NCI-H1436 treated with DMSO at 0.1 percent for 48 hours (cell line): ENCODE results near the gene C14orf119.

ENCODE experiments used
- DNase-seq: peaks from one replicate; lab custom pipeline; 2025; lab: John Stamatoyannopoulos, UW

The C14orf119 gene

GRCh38 chr14:23109769-23110168 is 14.5 kb downstream of the C14orf119 start:
- DNase-seq, result no peak

- DNase-seq, result no peak
Measured at GRCh38 chr14:23110579-23111365, 15.5 kb downstream of the C14orf119 start.

DNA sequence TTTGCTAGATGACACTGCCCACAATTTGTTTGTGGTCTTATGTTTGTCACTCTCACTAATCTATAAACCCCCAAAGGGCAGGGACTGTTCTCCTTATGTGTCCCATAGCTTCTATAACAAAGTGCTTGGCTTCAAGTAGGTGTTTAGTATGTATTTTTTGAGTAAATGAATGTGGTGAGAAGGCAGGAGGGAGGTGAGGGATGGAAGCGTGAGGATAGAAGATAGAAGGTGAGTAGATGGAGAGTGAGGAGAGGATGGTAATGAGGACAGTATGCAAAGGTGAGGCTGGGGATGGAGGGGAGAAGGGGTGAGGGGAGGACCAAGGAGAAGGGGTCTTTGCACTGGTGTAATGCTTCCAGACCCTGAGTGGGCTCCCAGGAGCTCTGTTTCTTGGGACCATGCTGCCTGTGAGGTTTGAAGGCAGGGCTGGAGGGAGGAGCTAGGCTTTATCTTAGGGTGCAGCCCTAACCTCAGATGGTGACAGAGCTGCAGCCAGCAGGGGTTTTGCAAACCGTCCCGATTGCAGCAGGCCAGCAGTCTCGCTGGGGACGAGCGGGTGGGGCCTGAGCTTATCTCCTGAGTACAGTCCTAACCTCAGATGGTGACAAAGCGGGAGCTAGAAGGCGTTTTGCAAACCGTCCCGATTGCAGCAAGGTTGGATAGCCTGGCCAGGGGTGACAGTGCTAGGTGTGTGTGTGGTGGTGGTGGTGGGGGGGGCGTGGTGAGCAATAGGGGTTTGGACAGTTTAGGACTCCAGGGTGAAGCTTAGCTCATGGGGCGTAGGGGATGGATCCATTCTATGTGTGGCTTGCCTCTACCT is 17.3 kb downstream of the C14orf119 start:
- DNase-seq, result no peak

DNA sequence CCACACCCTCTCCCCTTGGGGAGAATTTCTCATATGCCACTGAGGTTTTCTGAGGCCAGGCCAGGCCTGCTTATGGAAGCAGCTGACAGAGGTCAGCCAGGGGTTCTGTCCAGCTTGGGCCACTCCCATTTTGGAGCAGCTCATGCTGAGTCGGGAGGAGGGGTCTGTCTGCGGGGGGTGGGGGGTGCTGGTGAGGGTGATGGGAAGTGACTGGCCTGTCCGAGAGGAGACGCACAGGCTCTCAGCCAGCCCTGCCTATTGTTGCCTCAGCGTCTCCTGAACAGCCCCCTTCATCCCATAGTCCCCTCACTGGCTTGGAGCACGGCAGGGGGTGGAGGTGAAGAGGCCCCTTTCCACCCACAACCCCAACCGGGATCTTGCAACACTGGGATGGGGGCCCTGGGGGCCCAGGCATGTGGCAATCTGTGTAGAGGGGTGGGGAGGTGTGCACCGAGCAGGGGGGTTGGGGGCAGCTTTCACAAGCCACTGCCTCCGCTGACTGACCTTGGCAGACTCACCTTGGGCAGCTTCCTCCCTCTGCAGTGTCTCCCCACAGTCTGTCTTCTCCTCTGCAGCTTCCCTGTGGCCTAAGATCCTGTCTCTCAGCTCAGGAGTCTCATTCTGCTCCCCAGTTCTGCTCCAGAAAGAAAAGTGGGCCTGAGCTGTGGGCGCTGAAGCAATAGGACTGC is 18.3 kb downstream of the C14orf119 start:
- DNase-seq, result no peak

GRCh38 chr14:23114120-23114458 is 18.8 kb downstream of the C14orf119 start:
- no peak for DNase-seq

- no peak for DNase-seq
Measured at GRCh38 chr14:23114669-23115038, 19.3 kb downstream of the C14orf119 start.

- no peak for DNase-seq
Measured at GRCh38 chr14:23115039-23115731, 19.9 kb downstream of the C14orf119 start.

DNA sequence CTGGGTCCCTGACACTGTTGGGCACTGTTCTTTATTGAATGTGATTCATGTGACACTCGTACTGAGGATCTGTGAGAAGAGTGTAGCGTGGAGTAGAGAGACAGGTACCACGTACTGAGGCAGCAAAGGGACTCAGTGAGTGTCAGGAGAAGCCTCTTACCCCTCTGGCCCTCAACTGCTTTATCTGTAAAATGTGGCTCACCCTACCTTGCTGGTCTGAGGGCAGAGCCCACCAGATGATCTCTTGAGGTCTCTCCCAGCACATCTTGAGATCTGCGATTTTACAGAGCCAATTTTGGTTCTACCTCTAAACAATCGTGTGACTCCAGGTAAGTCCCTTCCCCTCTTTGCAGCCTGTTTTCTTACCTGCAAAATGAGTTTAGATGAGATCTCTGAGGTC is 20.6 kb downstream of the C14orf119 start:
- DNase-seq, result no peak

DNA sequence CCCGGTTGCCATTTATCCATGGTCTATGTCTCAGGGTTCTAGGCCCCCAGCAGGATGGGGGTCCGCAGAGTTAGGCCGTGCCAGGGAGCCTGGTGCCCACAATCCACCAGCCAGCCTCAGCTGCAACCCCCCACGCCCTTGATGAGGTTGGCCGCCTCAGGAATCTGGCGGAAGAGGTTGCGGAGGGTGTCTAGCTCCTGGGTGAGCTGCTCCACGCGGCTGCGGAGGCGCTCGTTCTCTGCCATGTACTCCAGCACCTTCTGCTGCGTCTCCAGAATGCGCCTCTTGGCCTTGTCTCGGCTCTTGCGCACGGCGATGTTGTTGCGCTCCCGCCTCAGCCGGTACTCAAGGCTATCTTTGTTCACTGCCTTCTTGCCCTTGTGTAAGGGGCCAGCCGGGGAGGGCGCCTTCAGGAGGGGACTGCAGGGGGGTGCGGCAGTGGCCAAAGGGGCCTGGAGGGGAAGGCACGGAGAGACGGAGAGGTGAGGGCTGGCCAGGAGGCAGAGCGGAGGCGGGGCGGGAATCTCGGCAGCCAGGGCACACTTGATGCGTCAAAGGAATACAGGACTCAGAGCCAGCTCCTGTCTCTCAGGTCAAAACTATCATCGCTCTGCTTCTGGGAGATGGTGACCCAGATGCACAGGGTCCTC is 22.2 kb downstream of the C14orf119 start:
- no peak for DNase-seq

GRCh38 chr14:23118506-23119362 is 23.4 kb downstream of the C14orf119 start, which contains the start of gene CEBPE:
Gene CEBPE (minus strand): TSS chr14:23119255. CDS start chr14:23119091, 164 bp downstream.
- no peak for DNase-seq

DNA sequence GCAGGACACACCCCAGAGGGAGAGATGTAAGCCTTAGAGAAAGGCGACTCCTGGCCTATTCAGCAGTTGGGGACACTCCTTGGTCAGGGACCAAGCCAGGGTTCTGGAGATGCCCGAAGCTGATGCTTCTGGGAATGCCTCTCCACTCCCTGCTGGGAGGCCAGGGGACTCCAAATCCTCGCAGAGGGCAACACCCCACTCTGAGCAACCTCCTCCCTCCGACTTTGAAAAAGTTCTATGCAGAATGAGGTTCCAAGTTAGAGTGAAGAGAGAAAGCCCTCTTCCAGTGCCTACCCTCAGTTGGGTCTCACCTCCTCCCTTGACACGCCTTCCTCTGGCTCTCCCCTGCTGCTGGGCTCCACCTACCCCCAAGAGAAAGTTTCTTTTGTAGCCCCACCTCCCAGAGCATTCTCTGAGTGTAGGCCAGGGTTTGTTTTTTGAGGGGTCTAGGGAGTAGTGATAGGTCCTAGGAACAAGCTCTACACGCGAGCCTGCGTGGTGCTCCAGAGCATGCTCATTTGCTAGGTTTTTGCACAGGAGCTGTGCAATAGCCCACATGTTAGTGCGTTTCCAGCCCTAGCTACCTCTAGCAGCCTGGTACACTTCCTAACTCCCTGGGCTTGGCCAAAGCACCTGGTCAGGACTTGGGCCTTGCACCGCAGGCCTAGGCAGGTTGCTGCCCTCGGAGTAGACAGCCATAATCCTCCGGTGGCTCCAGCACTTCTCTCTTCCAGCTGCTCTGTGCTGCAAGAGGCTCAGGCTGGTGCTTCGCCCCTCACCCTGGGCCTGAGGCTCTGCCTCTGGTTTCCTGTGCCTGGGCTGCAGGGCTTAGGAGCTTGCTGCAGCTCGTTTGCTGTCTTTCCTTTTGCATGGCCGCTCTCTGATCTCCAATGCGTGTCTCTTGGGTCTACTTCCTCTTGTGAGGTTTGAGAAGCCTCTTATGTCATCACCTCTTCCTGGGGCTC is 24.3 kb downstream of the C14orf119 start:
- no peak for DNase-seq

DNA sequence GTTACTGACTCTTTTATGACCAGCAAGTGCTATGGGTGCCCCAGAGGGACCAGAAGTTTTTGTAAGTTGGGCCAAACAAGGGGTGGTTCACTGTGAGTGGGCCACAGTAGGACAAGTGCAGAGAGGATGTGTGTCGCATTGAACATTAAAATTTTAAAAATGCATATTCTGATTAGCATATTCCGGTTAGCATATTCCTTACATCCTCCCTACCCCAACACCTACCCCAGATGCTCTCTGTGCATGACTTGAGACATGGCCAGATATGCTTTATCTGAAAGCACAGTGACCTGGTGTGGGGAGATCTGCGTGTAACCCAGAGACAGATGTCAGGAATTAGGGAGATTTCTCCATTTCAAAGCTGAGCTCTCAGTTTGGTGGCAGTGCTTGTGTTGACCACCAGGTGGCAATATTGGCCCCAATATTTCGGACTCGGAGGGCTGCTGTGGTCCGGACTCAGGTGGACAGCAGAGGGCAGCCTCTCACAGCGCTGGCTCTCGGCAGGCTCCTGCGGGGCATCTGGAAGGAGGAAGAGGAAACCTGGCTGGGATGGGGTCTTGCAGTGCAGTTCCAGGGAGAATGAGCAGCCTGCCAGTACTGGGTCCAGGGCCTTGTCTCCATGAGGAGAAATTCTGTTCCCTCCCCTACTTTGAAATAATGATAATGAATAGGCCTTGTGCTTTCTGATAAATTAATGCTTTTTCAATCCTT is 25.4 kb downstream of the C14orf119 start:
- peak; percentile 40 for DNase-seq

- DNase-seq, result no peak
Measured at GRCh38 chr14:23121361-23121771, 26.1 kb downstream of the C14orf119 start.

DNA sequence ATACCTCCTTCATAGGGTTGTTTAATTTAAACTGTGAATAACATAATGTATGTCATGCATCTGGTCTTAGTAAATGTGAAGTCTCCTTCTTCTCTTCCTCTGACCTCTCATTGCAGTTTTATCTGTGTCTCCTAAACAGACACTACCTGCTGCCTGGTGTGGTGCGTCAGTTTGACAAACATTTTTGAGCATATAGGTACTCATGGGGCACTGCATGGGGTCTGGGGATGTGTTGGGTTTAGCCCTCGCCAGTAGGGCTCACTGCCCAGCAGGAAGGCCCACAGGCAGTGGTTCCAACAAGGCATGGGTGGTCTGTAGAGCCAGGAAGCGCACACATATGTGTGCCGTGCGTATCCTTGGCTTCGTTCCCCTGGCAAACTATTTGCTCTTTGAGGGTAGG is 26.8 kb downstream of the C14orf119 start:
- no peak for DNase-seq

DNA sequence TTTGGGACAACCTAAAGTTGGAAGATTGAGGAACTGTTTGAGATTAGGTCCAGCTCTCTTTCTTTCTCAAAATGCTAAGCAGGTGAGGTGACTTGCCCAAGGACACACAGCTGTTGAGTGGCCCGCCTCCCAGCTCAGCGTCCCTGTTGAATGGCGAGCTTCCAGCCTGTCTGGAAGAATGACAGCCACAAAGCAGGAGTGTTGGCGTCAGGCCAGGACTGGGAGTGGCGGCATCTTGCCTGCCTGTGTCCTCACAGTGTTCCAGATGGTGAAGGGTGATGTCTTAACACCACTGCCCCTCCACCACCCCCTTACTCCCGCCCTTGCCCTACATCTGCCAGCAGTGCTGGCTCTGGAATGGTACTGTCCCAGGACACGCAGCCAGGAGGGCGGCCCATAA is 28.1 kb downstream of the C14orf119 start:
- no peak for DNase-seq

GRCh38 chr14:23124337-23124954 is 29.1 kb downstream of the C14orf119 start:
- no peak for DNase-seq

DNA sequence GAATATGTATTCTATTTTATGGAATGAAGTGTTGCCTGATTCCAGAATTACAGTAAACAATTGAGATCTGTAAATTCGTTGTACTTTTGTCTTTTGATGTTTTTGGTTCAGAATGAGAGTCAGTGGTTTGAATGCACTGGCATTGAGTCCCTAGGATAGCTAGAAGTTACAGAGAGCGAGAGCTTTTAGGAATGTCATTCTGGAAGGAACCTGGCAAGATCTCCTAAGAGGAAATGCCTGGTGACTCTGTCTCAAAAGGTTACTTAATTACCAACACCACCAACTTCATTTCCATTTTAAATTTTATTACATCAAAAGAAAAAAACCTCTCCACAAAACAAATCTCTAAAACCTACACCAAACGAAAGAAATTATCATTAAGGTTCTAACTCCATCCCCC is 29.7 kb downstream of the C14orf119 start:
- no peak for DNase-seq

DNA sequence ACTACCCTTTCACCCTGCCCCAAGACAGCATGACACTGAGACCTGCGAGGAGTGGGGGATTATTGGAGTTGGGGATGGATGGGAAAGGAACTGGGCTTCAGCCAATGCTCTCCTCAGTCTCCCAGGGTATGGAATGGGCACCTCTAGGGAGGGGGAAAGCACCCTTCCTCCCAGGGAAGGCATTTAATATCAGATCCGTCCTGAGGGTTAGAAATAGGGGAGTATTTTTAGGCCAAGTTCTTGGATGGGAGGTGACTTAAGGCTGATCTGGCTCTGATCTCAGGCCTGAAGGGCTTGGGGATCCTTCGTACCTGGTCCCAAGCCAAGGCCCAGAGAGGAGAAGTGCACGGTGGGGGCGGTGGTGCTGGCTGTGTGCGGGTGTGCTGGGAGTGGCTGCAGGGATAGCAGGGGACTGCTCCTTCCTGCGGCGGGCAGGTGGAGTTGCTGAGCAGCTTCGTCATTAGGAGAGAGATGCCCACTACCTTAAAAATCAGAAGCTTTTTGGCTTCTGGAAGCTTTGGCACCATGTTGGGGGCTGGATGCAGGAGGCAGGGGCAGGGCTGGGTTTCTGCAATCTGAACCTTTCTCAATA is 30.7 kb downstream of the C14orf119 start:
- DNase-seq, result no peak
